Gastroesophageal sphincter (tissue), 4 donors: Measurements from ENCODE around the gene SIAH2. TPM values are rescaled to one million over a fixed set of nuclear protein-coding genes. Genes with fewer than 3 reads are reported as not detected.

Experiments
- ATAC-seq: fragments of 150-250 bp; one replicate; pipeline ENCODE4 v1.9.1; 2016; ENCODE audit warnings: mild to moderate bottlenecking, moderate library complexity
- H3K27ac ChIP-seq, 4 donors: fragments of 200-600 bp; sonication (generic) in 3 of 4; 1 replicate in 3 of 4; 2 replicates in 1 of 4; pipeline ENCODE4 v1.5.1; 2016 to 2019
- H3K27me3 ChIP-seq: fragments of 200-600 bp; sonication (generic); one replicate; pipeline ENCODE4 v1.5.1; 2019
- H3K36me3 ChIP-seq, 2 donors: fragments of 200-600 bp; sonication (generic); one replicate each; pipeline ENCODE4 v1.5.1; 2019; ENCODE audit warnings: control low read depth in 1 of 2
- H3K4me1 ChIP-seq, 3 donors: fragments of 200-600 bp; sonication (generic); 1 replicate in 2 of 3; 2 replicates in 1 of 3; pipeline ENCODE4 v1.5.1; 2016 to 2019; ENCODE audit warnings: control low read depth in 2 of 3
- H3K4me3 ChIP-seq, 2 donors: fragments of 200-600 bp; sonication (generic); one replicate each; pipeline ENCODE4 v1.5.1; 2019; ENCODE audit warnings: mild to moderate bottlenecking in 1 of 2, moderate library complexity in 1 of 2
- H3K9me3 ChIP-seq, 3 donors: fragments of 200-600 bp; sonication (generic); one replicate each; pipeline ENCODE4 v1.5.1; 2017 to 2019; ENCODE audit warnings: control low read depth in 2 of 3
- CTCF ChIP-seq, 4 experiments: fragments of 200-600 bp in 2 of 4; fragments of 450-650 bp in 2 of 4; sonication (generic) in 1 of 4; IDR thresholded peaks; one replicate each; pipeline ENCODE4 v1.5.1; 2017 to 2019; ENCODE audit warnings: antibody characterized with exemption in 4 of 4, mild to moderate bottlenecking in 2 of 4, moderate library complexity in 2 of 4
- EP300 ChIP-seq: sonication (generic); formaldehyde crosslinking; IDR thresholded peaks from one replicate; pipeline ENCODE4 v1.6.1; 2017; ENCODE audit warnings: antibody characterized with exemption, mild to moderate bottlenecking
- POLR2A ChIP-seq, 2 donors: fragments of 450-650 bp; IDR thresholded peaks; one replicate each; pipeline ENCODE4 v1.6.1; 2017; ENCODE audit warnings: antibody characterized with exemption in 2 of 2, mild to moderate bottlenecking in 2 of 2, moderate library complexity in 1 of 2
- POLR2AphosphoS5 ChIP-seq: sonication (generic); formaldehyde crosslinking; IDR thresholded peaks from one replicate; pipeline ENCODE4 v1.6.1; 2017; ENCODE audit warnings: antibody characterized with exemption
- WGBS, 2 donors: methylation state at CpG; one replicate each; pipeline ENCODE4 v1.1.5; 2018; ENCODE audit warnings: low coverage in 1 of 2; 5-methylcytosine and 5-hydroxymethylcytosine counted together
- total RNA-seq, 4 donors: library from RNA; depleted of rRNA; stranded (reverse); fragments of >200 nt; gene quantifications; one replicate each; pipeline ENCODE4 v1.1.0, GENCODE V29; 2016

Gene SIAH2
- total RNA-seq, 4 donors from 2014 or later: 26.0 to 36.1 (median 28.5) TPM

- TF ChIP-seq CTCF (IDR thresholded peaks at IDR 0.05) (peak in 1 of 4 experiments; percentile 16), POLR2A (IDR thresholded peaks at IDR 0.05) (peak in 1 of 2 donors; percentile 96), EP300 (no peak), POLR2AphosphoS5 (no peak)
- no peak for ATAC-seq
- WGBS, 2 donors: 20% methylated on average over 1 of the region's 76 CpGs; no CpG with 5 or more reads in 1 of the 2 donors
- Histone ChIP-seq H3K4me1 (peaks cover 0 to 51% (median 3%) of the 10 kb centered on the region in 3 donors), H3K27ac (peak overlapping the region; percentile 96 to 99 (median 98)), H3K4me3 (peak overlapping the region; percentile 73 to 96), H3K27me3 (no peaks in the 10 kb centered on the region), H3K36me3 (peaks cover 0 to 4% of the 10 kb centered on the region in 2 donors), H3K9me3 (no peaks in the 10 kb centered on the region)
Observed at GRCh38 chr3:150762662-150763121, 277 bp downstream of the SIAH2 start.

DNA sequence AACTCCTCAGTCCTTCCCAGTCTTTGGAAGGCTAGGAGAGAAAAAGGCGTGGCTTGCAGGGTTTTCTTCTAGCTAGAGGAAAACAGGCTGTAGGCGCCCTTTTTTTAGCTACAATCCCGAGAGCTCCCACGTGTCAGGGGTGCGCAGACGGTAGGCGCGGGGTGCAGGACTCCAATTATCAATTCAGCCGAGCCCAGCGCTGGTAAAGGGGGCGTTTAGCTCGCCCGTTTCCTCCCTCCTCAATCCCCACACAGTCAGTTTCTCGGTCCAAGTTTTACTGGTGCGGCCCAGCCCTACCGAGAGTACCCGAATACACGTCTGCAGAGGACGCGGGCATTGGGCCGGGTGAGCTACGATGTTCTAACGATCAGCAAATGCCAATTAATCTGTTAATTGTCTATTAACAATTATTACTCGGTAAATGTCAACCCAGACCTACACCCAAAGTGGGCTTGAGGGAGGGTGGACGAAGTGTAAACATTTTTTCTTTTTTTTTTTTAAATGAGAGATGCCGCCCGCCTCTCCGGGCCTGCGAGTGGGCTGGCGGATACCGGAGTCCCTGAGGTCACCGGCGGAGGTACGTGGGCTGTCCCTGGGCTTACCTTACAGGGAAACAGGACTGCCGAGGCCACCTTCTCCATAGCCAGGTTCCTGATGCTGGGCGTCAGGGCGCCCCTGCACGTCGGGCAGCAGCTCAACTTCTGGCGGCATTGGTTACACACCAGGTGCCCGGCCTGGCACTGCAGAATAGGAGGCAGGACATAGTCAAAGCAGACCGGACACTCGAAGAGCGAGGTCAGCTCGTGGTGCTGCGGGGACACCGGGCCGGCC lies 923 bp downstream of the SIAH2 start:
- peaks cover 0 to 4% of the 10 kb centered on the region in 2 donors for H3K36me3 ChIP-seq
- no peaks in the 10 kb centered on the region for H3K27me3 ChIP-seq
- H3K9me3 ChIP-seq: no peaks in the 10 kb centered on the region
- no peak for TF ChIP-seq POLR2A (IDR thresholded peaks at IDR 0.05)
- peak in 1 of 4 experiments; percentile 2 for TF ChIP-seq CTCF (IDR thresholded peaks at IDR 0.05)
- peak; percentile 47 for TF ChIP-seq POLR2AphosphoS5
- ATAC-seq: no peak
- peak overlapping the region; percentile 73 to 96 for H3K4me3 ChIP-seq
- 0% methylated on average over 16 to 28 of the region's 48 CpGs for WGBS, 2 donors
- peak overlapping the region; percentile 96 to 99 (median 98) for H3K27ac ChIP-seq
- peaks cover 0 to 57% (median 3%) of the 10 kb centered on the region in 3 donors for H3K4me1 ChIP-seq

- H3K9me3 ChIP-seq: no peaks in the 10 kb centered on the region
- ATAC-seq: no peak
- H3K27me3 ChIP-seq: no peaks in the 10 kb centered on the region
- WGBS, 2 donors: 49 to 54% methylated on average over 5 to 6 of the region's 6 CpGs
- peak overlapping the region; percentile 73 to 96 for H3K4me3 ChIP-seq
- H3K27ac ChIP-seq: peak overlapping the region in 3 of 4 donors; percentile 3 to 99 (median 97)
- TF ChIP-seq POLR2A (IDR thresholded peaks at IDR 0.05) (no peak), POLR2AphosphoS5 (no peak), CTCF (IDR thresholded peaks at IDR 0.05) (no peak), EP300 (no peak)
- peaks cover 0 to 4% of the 10 kb centered on the region in 2 donors for H3K36me3 ChIP-seq
- peaks cover 0 to 72% (median 3%) of the 10 kb centered on the region in 3 donors for H3K4me1 ChIP-seq
Observed at GRCh38 chr3:150760431-150761200, 2.4 kb downstream of the SIAH2 start.

- Histone ChIP-seq H3K27ac (peak overlapping the region in 2 of 4 donors; percentile 3 to 97), H3K27me3 (no peaks in the 10 kb centered on the region), H3K36me3 (peaks cover 0 to 4% of the 10 kb centered on the region in 2 donors), H3K4me1 (peaks cover 0 to 77% (median 3%) of the 10 kb centered on the region in 3 donors), H3K4me3 (peak overlapping the region; percentile 5 to 96), H3K9me3 (no peaks in the 10 kb centered on the region)
- 43 to 100% methylated on average over 1 of the region's 2 CpGs for WGBS, 2 donors
- ATAC-seq: no peak
- TF ChIP-seq EP300 (no peak), POLR2A (IDR thresholded peaks at IDR 0.05) (no peak), POLR2AphosphoS5 (no peak), CTCF (IDR thresholded peaks at IDR 0.05) (no peak)
Observed at GRCh38 chr3:150759947-150760346, 3.0 kb downstream of the SIAH2 start.
